Lung microvascular endothelial cell (primary cell): ENCODE results near the gene BICD1. TPM values are rescaled to one million over a fixed set of nuclear protein-coding genes. Genes with fewer than 3 reads are reported as not detected.
A peak's percentile ranks its signal among the peaks of the same experiment; 100 is the strongest.
"Not testable (repeated sequence)": the region's sequence is repeated elsewhere in the genome, so short reads cannot be mapped to it uniquely, and the experiment has no call there.

ENCODE experiments used
- DNase-seq, 2 donors: peaks; one replicate each; pipeline versions ENCODE4 v3.0.0 to v3.0.0-alpha.2; 2010; ENCODE audit warnings: low read depth in 2 of 2
- total RNA-seq: library from RNA; depleted of rRNA; stranded (reverse); fragments of >200 nt; gene quantifications from 2 replicates; pipeline ENCODE4 v1.2.1, GENCODE V29; 2014

The BICD1 gene
- total RNA-seq, result 10.5 and 20.2 TPM in 2 replicates

DNA sequence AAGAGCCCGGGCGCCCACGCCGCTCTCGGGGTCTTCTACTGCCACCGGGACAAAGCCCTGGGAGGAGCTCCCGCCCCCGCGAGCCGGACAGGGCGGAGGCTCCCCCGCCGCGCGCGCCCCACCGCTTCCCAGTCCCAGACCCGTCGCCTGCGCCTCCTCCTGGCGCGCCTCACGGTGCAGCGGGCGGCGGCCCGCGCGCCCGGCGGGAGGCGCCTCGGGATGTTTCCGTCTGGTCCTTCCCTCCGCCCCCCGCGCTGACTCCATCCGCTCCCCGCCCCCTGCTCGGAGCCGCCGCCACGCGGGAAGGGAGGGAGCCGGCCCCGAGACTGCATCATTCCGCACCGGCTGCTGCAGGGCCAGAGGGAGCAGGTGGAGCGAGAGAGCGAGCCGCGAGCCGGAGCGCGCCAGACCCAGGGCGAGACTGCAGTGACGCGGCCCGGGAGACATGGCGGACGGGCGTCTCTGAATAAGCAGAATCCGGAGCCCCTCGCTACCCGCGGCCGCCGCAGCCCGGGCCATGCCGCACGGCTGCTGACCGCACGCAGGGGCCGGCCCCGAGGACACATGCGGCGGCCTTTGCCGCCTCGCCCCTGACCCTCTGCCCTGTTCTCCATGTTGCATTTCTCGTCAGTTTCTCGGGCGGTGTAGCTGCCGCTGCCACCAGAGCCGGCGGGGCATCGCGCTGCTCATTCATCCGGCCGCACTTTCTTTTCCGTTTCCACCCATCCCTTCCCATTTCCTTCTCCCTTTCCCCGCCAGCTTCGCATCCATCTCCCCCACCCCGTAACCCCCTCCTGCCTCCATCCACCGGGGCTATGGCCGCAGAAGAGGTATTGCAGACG lies at the start of gene BICD1:
BICD1 (plus strand) TSS at position 331 of the 842 bp plus-strand sequence; CDS start at position 816, 485 bp downstream.
- DNase-seq, result peak; percentile 92 to 95

DNA sequence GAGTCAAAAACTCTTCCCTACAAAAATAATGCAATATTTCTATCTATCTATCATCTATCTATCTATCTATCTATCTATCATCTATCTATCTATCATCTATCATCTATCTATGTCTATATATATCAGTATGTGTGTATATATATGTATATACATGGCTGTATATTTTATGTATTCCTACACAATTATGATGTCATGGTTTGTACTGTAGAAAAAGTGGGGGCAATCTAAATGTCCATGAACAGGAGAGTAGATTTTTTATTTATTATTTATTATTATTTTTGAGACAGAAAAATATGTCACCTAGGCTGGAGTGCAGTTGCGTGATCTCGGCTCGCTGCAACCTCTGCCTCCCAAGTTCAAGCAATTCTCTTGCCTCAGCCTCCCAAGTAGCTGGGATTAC lies 45.6 kb upstream of the BICD1 start:
- DNase-seq, result no peak

DNA sequence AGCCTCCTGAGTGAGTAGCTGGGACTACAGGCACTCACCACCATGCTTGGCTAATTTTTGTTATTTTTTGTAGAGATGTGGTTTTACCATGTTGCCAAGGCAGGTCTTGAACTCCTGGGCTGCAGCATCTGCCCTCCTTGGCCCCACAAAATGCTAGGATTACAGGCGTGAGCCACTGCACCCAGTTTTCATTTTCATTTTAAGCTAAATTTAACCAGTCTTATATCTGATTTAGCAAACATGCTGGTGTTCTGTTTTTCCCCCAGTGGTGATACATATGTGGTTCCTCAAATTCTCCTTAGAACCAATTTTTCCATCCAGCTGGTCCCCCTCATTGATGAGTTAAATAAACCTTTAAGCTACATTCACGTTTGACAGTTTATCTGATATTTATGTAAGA lies 43.8 kb upstream of the BICD1 start:
- no peak for DNase-seq

DNA sequence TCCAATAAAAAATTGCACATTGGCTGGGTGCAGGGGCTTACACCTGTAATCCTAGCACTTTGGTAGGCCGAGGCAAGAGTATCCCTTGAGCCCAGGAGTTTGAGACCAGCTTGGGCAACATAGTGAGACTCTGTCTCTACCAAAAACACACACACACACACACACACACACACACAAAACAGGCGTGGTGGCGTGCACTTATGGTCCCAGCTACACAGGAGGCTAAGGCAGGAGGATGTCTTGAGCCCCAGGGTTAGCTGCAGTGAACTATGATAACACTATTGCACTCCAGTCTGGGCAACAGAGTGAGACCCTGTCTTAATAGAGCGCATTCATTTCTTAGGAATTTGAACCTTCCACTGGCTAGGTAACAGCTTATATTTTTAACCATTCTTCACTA lies 42.9 kb upstream of the BICD1 start:
- no peak for DNase-seq

GRCh38 chr12:32066206-32066605 lies 40.4 kb upstream of the BICD1 start:
- DNase-seq, result no peak

GRCh38 chr12:32069071-32069470 lies 37.6 kb upstream of the BICD1 start:
- peak; percentile 57 to 69 for DNase-seq

GRCh38 chr12:32069731-32070130 lies 36.9 kb upstream of the BICD1 start:
- no peak for DNase-seq

DNA sequence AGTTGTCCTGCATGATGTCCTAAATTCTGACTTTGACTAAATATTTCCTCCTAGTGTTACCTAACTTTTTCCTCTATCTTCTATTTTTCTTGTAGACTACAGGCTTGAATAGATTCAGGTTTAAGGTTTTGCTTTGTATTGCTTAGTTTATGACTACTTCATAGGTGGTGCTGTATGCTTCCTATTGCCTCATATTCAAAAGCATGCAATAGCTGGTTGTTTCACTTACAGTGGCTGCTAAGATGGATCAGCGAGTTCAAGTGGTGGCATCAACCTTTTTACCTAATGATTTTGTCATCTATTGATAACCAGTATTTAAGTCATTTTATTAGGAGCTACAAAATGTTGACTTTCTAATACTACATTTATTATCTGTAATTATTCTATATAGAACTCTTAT lies 36.3 kb upstream of the BICD1 start:
- no peak for DNase-seq

DNA sequence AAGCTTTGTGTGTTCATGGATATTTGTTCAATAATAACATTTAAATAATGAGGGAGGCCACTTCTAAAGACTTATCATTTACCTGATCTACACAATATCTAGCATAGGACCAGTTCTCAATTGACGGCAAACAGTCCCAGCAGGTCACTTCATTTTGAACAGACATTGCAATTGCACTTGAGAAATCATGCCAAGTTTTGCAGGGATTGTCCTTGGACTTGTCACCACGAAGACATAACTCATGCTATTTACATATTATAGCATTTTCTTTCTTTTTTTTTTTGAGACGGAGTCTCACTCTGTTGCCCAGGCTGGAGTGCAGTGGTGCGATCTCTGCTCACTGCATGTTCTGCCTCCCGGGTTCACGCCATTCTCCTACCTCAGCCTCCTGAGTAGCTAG lies 34.5 kb upstream of the BICD1 start:
- no peak for DNase-seq

- no peak for DNase-seq
Observed at GRCh38 chr12:32074432-32074831, 32.2 kb upstream of the BICD1 start.

DNA sequence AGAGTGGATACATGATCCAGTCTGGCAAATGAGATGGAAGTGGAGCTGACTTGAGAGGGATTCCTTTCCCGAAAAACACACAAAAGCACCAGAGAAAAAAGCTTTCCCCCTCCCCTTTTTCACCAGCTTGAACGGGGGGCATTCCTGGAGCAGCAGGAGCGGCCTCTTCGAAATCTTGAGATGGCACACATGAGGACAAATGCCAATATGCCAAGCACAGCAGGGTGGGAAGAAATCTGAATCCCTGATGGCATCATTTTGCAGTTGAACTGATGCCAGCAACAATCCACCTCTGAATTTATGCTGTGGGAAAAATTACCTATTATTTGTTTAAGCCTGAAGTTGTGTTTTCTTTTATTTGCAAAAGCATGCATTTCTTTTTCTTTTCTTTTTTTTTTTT lies 29.7 kb upstream of the BICD1 start:
- DNase-seq, result no peak

DNA sequence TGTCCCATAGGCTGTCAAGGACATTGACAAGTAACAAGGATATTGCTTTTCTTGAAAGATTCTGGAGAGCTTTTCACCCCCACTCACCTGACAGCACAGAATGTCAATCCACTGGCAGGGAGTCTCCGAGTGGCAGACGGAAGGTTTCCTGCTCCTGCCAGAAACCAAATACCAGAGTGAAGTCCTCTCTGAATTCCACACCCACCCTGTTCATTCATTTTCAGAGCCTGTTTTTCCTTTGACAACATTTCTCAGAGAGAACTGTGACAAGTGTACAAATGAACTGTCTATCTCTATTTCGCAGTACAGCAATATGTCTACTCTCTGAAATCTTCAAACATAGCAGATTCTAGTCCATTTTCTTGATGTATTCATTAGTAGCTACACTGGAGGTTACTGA lies 26.2 kb upstream of the BICD1 start:
- DNase-seq, result no peak

DNA sequence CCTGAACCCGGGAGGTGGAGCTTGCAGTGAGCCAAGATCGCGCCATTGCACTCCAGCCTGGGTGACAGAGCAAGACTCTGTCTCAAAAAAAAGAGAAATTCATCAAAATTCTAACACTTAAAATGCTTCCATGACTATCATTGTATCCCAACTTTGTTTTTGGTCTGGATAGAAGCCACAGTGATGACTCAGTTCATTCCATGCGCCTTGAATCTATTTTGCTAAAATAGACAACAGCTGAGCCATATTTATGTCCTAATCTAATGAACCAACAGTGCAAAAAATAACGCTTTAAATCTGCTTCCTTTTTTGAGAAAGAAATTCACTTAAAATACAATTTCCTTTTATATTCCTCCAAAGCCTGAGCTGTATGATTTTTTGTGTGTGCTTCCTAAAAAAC lies 23.2 kb upstream of the BICD1 start:
- peak; percentile 30 to 38 for DNase-seq

DNA sequence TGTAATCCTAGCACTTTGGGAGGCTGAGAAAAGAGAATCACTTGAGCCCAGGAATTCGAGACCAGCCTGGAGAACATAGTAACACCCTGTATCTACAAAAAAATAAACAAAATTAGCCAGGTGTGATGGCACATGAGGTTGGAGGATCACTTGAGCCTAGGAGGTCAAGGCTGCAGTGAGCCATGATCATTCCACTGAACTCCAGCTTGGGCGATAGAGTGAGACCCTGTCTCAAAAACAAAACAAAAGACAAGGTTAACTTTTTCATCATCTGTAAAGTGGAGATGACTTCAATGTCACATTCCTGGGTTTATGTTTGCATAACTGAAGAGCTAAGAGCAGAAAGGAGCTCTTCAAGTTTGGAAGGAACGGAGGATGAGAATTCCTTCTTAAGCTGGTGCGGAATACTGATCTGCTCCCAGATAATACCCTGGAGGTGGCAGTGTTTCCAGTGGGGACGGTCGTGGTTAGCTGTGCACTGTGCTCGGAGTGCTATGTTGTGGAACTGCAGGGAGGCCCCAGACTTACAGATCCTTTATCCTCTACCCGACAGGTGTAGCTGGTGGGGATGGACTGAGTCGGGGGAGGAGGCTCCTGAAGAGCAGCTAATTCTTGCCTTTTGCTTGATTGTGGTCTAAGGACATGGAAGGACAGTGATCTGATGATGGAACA lies 22.5 kb upstream of the BICD1 start:
- DNase-seq, result no peak

- DNase-seq, result no peak
Observed at GRCh38 chr12:32084753-32085152, 21.9 kb upstream of the BICD1 start.

GRCh38 chr12:32087306-32087705 lies 19.3 kb upstream of the BICD1 start:
- no peak for DNase-seq

GRCh38 chr12:32089156-32089555 lies 17.5 kb upstream of the BICD1 start:
- no peak for DNase-seq

- DNase-seq, result no peak
Observed at GRCh38 chr12:32089586-32089985, 17.1 kb upstream of the BICD1 start.

DNA sequence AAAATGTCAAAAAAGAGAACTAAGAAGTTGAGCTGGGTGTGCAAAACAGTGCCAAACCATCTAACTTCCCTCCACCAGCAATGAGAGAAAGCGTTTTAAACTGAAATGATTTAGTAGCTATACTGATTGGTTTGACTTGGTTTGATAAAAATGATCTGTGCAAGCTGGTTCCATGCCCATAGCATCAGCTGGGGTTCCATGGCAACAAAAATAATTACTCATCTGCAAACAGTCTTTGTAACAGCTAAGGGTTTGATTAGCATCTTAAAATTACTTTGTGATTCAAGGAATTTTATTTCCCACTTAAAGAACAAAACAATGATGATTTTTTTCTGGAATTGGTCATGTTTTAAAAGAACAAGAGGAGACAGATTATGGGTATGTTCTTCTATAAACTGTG lies 15.0 kb upstream of the BICD1 start:
- DNase-seq, result no peak

DNA sequence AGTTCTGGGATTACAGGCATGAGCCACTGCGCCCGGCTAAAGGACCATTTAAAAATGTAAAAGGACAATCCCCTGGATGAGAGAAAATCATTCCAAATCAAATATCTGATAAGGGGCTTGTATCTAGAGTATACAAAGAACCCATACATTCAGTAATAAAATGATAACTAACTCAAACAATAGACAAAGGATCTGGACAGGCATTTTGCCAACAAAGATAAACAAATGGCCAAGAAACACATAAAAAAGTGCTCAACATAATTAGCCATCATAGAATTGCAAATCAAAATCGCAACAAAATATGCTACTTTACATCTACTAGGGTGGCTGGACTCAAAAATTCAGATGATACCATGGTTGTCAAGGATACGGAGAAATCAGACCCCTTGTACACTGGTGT lies 8.5 kb upstream of the BICD1 start:
- peak; percentile 34 to 87 for DNase-seq

GRCh38 chr12:32099275-32099674 lies 7.4 kb upstream of the BICD1 start:
- DNase-seq, result not testable (repeated sequence)

GRCh38 chr12:32100361-32100760 lies 6.3 kb upstream of the BICD1 start:
- no peak for DNase-seq

- no peak for DNase-seq
Observed at GRCh38 chr12:32100888-32101287, 5.8 kb upstream of the BICD1 start.
